Stimulated activated CD4-positive, alpha-beta T cell treated with anti-CD3 and anti-CD28 coated beads, Interleukin-1b, Interleukin-23, amount 100 ng/mL, for 1 hour (primary cell): ENCODE results near the gene NHEJ1.

Experiments used
- DNase-seq, 2 donors: peaks; one replicate each; pipeline ENCODE4 v3.0.0-alpha.2; 2020; ENCODE audit warnings: low read depth in 2 of 2

Gene NHEJ1

DNA sequence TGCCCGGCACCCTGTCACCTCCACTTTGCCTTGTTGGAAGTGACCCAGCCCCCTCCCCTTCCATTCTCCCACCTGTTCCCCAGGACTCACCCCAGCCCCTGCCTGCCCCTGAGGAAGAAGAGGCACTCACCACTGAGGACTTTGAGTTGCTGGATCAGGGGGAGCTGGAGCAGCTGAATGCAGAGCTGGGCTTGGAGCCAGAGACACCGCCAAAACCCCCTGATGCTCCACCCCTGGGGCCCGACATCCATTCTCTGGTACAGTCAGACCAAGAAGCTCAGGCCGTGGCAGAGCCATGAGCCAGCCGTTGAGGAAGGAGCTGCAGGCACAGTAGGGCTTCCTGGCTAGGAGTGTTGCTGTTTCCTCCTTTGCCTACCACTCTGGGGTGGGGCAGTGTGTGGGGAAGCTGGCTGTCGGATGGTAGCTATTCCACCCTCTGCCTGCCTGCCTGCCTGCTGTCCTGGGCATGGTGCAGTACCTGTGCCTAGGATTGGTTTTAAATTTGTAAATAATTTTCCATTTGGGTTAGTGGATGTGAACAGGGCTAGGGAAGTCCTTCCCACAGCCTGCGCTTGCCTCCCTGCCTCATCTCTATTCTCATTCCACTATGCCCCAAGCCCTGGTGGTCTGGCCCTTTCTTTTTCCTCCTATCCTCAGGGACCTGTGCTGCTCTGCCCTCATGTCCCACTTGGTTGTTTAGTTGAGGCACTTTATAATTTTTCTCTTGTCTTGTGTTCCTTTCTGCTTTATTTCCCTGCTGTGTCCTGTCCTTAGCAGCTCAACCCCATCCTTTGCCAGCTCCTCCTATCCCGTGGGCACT, 21.9 kb upstream of the NHEJ1 start:
- no peak for DNase-seq

DNA sequence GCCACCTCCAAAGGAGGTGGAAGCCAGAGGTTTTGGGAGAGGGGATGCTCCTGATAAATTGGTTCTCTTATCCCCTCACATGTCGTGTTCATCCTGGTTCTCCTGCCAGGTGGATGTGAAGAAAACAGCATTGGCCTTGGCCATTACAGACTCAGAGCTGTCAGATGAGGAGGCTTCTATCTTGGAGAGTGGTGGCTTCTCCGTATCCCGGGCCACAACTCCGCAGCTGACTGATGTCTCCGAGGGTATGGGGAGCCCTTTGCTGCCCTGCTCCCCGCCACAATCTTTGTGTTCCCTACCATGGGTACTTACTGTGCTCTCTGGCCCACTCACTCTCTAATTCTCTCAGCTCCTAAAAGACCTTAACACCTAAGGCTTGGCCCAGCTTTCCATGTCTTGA, 20.9 kb upstream of the NHEJ1 start:
- DNase-seq: no peak

DNA sequence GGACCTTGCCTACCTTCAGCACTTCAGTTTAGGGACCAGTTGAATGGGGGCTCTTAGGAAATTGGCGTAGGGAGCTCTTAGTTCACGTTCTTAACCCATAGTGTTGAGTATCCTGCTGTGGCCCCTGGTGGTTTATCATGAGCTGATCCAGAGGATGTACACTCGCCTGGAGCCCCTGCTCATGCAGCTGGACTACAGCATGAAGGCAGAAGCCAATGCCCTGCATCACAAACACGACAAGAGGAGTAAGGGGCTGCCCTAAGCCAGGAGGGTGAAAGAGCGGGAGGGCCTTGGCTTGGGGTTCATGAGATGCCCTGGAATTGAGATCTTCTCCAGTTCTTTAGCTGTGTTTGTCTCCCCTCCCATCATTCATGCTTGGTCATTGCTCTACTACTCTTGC, 20.3 kb upstream of the NHEJ1 start:
- no peak for DNase-seq

DNA sequence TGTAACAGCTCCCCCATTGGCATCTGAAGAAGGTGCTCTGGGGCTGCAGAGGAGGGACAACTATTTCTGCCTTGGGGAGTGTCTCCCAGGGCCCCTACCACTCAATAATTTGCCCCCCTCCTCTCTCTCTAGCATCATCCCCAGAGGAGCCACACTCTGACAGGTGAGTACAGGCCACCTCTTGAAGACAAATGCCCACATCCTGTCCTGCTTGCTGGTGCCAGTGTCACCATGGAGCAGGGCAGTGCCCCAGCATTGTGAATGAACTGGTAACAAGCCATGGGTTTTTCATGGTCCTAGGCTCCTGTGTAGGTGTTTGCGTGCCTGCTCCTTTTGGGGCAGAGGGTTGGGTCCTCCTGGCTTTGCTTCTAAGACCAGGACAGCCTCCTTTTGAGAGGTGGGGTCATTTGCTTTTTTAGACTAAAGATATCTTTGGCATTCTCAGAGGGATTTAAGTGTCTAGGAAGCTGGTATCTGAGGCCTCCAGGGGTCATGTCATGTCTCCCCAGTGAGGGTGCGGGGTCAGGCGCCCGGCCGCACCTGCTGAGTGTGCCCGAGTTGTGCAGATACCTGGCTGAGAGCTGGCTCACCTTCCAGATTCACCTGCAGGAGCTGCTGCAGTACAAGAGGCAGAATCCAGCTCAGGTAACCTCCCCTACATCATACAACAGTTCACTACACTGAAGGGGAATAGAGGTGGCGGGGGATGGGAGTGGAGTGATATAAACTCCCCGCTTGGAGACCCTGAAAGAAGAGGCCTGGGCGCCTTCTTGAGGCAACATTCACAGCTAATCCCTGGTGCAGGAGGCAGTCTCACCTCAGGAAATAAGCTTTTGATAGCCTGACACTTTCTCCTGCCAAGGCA, 19.2 kb upstream of the NHEJ1 start:
- no peak for DNase-seq

DNA sequence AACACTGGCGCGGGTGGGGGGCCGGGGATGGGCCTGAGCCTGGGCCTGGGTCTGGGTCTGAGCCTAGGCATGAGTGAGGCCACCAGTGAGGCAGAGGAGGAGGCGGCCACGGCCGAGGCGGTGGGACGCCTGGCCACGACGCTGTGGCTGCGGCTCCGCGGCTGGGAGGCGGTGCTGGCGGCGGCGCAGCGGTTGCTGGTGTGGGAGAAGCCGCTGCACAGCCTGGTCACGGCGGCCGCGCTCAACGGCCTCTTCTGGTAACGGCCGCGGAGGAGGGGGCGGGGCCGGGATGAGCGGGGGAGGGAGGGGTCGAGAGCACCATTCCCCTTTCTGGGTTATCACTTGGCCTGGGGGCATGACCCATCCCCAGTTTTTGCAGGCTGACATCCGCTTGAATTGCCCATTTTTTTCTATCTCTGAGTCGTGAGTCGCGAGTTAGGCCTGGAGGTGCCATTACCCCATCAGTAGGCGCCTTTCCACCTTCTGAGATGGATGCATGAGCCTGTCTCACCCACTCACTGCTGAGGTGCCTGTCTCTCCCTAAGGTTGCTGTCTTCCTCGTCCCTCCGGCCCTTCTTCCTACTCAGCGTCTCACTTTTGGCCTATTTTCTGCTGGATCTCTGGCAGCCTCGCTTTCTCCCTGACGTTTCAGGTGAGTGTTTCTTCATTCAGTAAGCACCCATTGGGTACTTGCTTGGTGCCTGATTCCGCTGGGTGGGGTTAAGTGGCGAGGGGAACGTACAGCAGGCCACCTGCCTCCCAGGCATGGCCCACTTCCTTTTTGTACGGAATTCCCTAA, 18.0 kb upstream of the NHEJ1 start:
- DNase-seq: peak in 1 of 2 donors; percentile 13

DNA sequence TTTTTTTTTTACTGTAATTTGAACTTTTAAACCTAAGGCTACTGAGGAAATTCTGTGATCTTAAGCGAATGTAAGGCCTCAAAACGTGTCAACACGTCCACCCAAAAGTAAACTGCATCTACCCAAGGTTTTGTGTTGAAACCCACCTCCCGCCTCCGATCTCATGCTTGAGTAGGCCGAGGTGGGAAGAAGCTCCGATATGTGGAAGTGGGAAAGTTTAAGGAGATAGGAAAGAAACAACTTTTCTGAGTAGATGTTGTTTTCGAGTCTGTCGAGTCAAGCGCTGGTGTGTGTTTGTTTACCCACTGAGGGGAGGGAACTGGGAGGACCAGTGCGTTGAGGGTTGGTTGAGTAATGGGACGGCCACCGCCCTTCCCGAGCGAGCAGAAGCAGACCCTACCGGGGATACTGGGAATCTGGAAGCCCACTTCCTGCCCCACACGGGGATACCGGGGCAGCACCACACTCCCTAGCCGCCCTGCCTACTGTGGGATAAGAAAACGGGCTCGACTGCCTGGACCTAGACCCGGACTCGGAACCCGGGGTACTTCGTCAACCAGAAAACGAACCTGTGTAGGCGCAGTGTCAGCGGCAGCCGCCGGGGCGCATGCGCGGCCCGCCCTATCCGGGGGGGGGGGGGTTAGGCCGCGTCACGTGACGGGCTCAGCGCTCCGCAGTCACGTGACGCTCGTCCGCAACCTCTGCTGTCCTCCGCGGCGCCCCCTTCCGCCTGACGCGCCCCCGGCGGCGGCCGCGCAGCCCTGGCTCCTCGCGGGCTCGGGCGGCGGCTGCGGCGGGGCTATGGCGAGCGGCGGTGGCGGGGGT, 17.1 kb upstream of the NHEJ1 start, which contains the start of gene RETREG2:
Gene RETREG2 (plus strand): TSS at position 724 of the 825 bp plus-strand sequence. CDS start 78 bp downstream, at position 802.
- DNase-seq: peak; percentile 38 to 59

DNA sequence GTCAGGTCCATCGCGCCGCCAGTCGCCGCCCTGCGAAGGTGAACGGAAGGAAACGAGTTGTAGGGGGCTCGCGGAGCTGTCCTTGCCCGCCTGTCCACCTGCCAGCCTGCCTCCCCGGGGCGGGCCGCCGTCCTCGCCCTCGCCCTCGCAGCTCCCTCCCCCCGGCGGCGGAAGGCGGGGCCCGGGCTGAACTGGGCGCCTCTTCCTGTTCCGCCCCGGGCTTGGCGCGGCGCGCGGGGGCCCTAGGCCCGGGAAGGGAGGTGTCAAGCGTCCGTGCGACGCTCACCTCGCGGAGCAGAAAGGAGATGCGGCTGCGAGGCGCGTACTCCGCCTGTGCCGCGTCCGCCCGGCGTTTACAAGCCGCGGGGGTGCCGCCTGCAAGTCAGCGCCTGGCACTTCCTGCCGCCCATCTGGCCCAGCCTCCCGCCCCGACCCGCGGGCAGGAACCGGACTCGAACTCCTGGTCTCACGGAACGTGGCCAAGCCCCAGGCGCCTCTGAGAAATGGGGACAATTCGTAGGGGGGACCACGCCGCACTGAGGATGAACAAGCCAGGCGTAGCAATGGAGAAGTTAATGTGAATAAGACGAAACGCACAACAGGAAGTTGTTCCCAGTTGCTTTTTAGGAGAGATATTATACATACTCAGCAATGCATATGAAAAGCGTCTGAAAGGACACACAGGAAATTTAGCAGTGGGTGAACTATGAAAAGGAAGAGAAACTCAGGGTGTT, 16.4 kb upstream of the NHEJ1 start, which contains the start of gene CNPPD1:
Gene CNPPD1 (minus strand): TSS at position 108 of the 734 bp plus-strand sequence. CDS start 97 bp downstream, at position 11.
- DNase-seq: peak; percentile 72 to 77

DNA sequence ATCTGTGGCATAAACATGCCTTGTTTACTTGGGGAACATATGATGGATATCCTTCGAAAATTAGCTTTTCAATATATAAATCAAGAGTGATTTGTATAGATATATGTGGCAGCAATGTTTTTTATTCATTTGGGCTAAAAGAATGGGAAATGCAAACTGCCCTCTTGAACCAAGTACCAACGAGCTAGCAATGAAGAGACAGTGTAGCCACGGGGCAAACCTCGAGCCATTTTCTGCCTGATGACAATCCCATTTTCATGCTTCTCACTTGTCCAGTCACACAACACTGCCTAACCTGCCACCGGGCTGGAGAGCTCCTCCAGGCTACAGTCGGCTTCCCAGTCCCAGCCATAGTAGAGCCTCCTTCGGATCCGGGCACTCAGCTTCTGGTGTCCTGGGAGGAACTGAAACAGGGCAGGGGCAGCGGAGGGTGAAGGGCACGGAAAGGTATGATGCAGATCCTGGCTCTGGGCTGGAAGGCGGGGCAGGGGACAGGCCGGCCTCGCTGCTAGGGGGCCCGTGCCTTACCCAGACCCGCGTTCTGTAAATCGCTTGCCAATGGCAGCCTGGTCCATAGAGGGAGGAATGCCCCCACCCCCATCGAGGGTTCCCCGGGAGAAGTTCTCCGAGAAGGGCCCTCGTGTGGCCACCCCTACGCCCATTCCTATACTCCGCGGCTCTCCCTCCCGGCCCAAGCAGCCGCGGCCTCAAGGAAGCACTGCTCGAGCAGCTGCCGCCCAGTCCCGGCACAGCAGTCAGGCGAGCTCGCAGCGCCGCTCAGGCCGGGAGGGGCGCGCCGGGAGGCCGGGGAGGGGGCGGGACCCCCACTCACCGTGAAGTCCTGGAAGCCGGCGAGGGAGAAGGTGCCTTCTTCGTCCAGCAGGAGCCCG, 15.6 kb upstream of the NHEJ1 start:
- DNase-seq: peak in 1 of 2 donors; percentile 16

DNA sequence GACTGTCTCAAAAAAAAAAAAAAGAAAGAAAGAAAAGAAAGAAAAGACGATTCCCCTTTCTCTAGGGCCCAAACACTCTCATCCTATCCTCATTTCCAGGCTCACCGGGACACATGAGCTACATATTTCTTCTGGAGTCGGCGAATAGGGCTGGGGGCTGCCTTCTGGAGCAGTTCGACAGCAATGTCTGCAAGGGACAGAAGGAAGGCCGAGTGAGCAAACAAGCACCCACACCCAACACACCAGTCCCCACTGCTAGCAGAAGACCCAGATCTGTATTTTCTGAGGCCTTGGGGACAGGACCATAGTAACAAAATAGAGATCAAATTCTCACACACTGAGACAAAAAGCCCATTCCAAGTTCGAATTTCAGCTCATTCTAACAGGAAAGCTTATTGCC, 14.9 kb upstream of the NHEJ1 start:
- no peak for DNase-seq

DNA sequence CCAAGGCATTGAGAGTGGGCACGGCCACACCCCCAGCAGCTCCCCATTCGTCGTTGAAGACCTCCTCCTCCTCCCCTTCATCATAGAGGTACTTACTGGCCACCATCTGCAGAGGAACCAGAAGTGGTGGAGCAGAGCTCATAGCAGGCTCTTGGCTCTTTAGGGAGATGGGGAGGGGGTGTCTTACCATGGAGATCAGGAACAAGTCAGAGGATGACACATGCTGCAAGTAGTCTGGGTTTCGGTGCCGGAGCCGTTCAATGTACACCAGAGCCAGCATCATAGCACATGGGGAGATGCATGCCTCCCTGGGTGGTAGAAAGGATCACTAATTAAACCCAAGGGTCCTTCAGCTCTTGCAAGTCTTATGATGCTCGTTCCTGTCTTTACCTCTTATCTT, 14.2 kb upstream of the NHEJ1 start:
- no peak for DNase-seq

DNA sequence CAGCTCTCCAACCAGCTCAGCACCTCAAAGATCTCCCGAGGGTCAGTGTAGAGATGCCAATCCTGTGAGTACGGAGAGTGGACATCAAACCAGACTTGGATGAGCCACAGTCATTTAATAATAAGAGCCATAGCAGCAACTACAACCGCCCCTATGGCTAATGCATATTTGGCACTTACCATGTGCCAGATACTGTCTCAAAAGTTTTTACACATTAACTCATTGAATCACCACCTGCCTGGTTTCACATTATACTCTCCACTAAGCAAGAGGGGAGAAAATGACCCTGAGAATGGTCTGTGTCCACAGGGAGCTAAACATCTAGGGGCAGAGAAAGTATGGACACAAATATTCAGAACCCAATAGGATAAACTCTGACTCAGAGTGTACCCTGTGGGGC, 13.5 kb upstream of the NHEJ1 start:
- no peak for DNase-seq

DNA sequence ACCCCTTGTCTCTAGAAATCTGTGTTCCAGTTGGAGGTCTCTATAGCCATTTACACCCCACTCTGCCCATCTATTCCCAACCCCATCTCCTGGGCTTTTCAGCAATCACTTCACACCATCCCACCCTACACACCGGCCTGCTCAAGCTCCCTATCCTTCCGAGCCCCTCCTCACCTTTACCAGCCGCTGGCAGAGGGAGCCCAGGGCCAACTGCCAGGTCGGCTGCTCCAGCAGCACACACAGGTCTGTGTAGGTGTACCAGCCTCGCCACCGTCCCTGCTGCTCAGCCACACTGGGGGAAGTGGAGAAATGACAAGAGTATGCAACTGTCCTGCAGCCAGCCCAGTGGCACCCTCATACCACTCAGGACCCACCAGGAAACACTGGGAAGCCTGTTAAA, 12.6 kb upstream of the NHEJ1 start:
- no peak for DNase-seq

DNA sequence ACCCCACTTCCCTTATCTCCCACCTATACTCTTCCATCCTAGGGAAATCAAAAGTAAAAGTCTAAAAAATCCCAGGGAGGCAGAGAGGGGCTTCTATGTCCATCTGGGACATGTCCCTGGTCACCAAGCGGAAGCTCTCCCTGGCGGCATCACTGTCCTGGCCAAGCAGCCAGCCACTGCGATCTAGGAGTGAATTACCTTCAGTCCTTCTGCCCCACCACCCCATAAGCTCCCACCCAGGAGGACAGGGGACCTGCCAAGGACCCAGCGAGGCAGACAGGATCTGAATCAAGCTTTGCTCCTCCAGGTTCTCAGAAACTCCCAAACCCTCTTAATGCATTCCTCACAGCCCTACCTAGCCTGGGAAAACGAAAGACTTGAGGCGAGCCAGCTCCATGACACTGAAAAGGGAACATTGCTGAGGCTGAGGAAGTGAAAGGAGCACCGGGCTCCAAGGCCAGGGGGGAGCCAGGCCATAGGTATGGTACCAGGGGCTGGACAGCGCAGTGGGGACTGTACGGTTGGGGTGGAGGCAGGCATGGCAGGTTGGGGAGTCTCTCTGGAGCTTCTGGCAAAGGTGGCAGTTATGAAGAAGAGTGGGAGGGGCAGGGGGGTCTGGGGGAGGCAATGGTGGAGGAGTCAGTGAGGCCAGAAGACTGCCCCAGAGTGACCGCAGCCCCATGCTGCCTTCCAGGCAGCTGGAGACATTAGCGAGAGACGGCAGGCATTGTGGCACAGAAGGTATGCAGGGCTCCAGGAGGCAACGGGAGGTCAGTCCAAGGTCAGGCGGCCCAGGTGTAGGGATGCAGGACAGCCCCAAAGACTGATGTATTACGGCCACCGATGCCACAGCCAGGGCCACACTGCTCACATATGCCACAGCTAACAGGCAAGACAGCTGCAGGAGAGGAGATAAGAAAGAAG, 11.9 kb upstream of the NHEJ1 start:
- DNase-seq: no peak

DNA sequence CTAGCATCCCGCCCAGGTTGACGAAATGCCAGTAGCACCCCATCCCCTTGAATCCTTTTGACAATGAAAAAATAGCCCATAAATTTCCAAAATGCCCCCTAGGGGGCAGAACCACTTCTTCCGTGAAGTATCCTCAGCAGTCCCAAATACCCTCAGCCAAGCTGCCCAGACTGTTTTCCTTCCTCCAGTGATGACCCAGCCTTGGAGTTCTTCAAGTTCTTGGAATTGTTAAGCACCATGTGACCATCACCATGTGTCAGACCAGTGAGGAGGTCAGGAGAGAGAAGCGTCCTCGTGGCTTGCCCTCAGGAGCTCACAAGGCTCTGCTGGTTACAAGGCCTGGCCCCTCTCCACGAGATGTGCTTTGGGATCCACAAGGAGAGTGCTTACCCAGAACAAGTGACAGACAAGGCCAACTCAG, 10.6 kb upstream of the NHEJ1 start:
- DNase-seq: no peak

DNA sequence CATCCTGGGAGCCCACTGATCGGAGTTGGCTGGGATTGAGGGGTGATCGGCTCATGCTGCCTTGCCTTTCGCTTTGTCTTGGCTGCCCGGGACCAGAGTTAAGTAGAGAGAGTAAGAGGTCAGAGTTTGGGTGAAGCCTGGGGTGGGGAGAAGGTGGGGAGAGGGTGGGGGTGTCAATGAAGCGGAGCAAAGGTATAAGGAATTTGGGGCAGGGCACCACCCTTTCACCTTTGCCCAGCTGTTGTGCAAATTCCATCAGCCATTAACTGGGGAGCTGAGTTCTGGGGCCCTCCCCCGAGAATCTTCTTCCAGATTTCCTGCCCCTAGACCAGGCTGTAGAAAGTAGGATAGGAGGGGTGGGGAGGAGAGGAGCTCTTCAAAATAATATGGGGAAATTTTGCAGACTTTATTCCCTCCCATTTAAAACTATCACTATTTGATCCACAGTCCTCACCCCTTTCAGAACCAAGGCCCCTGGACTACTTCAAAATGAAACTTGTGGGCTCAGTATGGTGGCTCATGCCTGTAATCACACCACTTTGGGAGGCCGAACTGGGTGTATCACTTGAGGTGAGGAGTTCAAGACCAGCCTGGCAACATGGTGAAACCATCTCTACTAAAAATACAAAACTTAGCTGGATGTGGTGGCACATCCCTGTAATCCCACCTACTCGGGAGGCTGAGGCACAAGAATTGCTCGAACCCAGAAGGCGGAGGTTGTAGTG, 9.5 kb upstream of the NHEJ1 start, which contains the start of gene SLC23A3:
Gene SLC23A3 (minus strand): TSS at position 100 of the 725 bp plus-strand sequence. CDS start 45 bp downstream, at position 55.
- no peak for DNase-seq

DNA sequence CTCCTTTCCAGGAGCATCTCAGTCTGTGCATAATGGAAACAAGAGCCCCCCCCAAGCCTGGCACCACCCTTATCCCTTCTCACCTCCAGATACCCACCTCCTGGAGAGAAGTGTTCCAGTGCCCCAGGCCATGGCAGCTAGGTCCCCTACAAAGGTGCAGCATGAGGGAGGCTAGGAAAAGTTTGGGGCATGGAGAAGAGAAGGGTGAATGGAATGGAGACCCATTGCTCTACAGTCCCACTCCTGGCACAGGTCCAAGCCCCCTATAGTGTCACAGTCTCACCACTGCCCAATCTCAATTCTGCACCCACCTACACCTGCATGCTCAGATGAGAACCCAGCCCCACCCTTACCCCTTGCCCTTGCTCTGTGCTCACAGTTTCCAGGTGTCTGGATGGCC, 8.3 kb upstream of the NHEJ1 start:
- DNase-seq: no peak

DNA sequence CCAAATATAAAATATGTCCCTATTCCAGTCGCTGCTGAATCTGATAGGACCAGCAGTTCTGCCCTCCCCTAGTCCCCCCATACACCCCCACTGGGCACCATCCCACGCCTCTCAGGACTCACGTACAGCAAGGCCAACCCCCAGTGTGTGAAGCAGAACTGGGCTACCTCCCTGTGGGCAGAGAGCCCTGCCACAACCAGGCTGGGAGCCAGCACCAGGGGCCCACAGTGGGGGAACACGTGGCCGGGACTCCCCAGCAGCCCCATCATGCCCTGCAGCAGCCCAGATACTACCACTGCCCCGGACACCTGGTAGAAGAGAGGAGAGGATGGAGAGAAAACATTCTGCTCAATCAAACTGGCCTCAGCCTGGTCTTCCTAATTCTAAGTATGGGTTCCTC, 7.9 kb upstream of the NHEJ1 start:
- DNase-seq: no peak
